Esophagus muscularis mucosa (tissue), 4 donors: Measurements from ENCODE around the gene CYGB. TPM values are rescaled to one million over a fixed set of nuclear protein-coding genes. Genes with fewer than 3 reads are reported as not detected.

Experiments used
- DNase-seq: peaks from one replicate; pipeline ENCODE4 v3.0.0-alpha.2; 2017; ENCODE audit errors: extremely low spot score
- H3K27ac ChIP-seq, 4 donors: fragments of 200-600 bp; sonication (generic); replicated peaks in 1 of 4; 1 replicate in 3 of 4; 2 replicates in 1 of 4; pipeline ENCODE4 v1.5.1; 2016 to 2019; ENCODE audit warnings: mild to moderate bottlenecking in 1 of 4
- H3K27me3 ChIP-seq, 4 donors: fragments of 200-600 bp; sonication (generic); one replicate each; pipeline versions ENCODE4 v1.5.1 to v1.6.0; 2016 to 2019
- H3K36me3 ChIP-seq, 4 donors: fragments of 200-600 bp; sonication (generic); one replicate each; pipeline ENCODE4 v1.5.1; 2016 to 2019
- H3K4me1 ChIP-seq, 4 donors: fragments of 200-600 bp; sonication (generic); one replicate each; pipeline ENCODE4 v1.5.1; 2016 to 2019
- H3K4me3 ChIP-seq, 4 donors: fragments of 200-600 bp; sonication (generic); 1 replicate in 2 of 4; 2 replicates in 2 of 4; pipeline ENCODE4 v1.5.1; 2016 to 2019; ENCODE audit warnings: mild to moderate bottlenecking in 4 of 4, moderate library complexity in 1 of 4
- H3K9me3 ChIP-seq, 4 donors: fragments of 200-600 bp; sonication (generic); 1 replicate in 3 of 4; 2 replicates in 1 of 4; pipeline ENCODE4 v1.5.1; 2016 to 2019
- EP300 ChIP-seq: sonication (generic); formaldehyde crosslinking; IDR thresholded peaks from one replicate; pipeline ENCODE4 v1.6.1; 2017; ENCODE audit warnings: antibody characterized with exemption
- POLR2A ChIP-seq: fragments of 450-650 bp; IDR thresholded peaks from one replicate; pipeline ENCODE4 v1.6.1; 2017; ENCODE audit warnings: antibody characterized with exemption, moderate library complexity, mild to moderate bottlenecking, low read depth
- POLR2AphosphoS5 ChIP-seq, 2 donors: sonication (generic); formaldehyde crosslinking; IDR thresholded peaks; one replicate each; pipeline ENCODE4 v1.6.1; 2017; ENCODE audit warnings: antibody characterized with exemption in 2 of 2
- WGBS: methylation state at CpG from one replicate; pipeline ENCODE4 v1.1.5; 2018; 5-methylcytosine and 5-hydroxymethylcytosine counted together
- intact Hi-C: fragments of 100-400 bp; cut with DNase I; formaldehyde crosslinking; loops from one replicate; pipeline ENCODE4 v1.15.1; 2023
- total RNA-seq, 4 donors: library from RNA; depleted of rRNA; stranded (reverse); fragments of >200 nt; gene quantifications; one replicate each; pipeline versions ENCODE4 v1.1.0 to v1.2.1, GENCODE V29; 2016
- TF ChIP-seq, protein P1 (sequence below), 3 experiments: fragments of 200-600 bp in 2 of 3; fragments of 450-650 bp in 1 of 3; sonication (generic) in 2 of 3; IDR thresholded peaks; one replicate each; pipeline ENCODE4 v1.5.1; 2017 to 2019; ENCODE audit warnings: antibody characterized with exemption in 3 of 3, mild to moderate bottlenecking in 2 of 3, moderate library complexity in 1 of 3

The CYGB gene
- total RNA-seq, 4 donors from 2014 or later, result 10.8 to 23.5 (median 20.7) TPM

DNA sequence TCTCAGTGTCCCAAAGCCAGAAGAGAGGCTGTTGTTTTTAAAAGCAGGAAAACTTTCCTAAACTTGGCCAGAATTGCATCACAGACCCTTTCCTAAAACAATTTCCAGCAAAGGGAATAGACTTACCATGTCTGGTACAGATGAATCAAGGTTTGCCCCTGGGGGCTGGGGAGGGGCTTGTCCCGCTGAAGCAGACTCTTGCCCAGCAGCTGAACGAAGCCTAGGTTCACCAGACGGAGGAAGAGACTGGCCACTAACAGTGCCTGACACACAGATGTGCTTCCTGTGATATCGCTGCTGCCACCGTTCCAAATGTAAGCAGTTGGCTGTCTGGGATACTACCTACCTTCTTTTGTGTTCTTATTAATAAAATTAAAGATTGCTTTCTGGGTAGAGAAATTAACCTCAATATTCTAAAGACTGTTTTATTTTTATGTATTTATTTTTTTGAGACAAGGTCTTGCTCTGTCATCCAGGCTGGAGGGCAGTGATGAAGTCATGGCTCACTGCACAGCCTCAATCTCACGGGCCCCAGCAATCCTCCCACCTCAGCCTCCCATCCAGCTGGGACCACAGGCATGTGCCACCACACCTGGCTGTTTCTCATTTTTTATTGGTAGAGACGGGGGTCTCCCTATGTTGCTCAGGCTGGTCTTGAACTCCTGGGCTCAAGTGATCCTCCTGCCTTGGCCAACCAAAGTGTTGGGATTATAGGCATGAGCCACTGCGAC lies 15.8 kb upstream of the CYGB start:
- TF ChIP-seq, protein P1, sequence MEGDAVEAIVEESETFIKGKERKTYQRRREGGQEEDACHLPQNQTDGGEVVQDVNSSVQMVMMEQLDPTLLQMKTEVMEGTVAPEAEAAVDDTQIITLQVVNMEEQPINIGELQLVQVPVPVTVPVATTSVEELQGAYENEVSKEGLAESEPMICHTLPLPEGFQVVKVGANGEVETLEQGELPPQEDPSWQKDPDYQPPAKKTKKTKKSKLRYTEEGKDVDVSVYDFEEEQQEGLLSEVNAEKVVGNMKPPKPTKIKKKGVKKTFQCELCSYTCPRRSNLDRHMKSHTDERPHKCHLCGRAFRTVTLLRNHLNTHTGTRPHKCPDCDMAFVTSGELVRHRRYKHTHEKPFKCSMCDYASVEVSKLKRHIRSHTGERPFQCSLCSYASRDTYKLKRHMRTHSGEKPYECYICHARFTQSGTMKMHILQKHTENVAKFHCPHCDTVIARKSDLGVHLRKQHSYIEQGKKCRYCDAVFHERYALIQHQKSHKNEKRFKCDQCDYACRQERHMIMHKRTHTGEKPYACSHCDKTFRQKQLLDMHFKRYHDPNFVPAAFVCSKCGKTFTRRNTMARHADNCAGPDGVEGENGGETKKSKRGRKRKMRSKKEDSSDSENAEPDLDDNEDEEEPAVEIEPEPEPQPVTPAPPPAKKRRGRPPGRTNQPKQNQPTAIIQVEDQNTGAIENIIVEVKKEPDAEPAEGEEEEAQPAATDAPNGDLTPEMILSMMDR (IDR thresholded peaks at IDR 0.05), result no peak
- TF ChIP-seq EP300 (no peak), POLR2AphosphoS5 (IDR thresholded peaks at IDR 0.05) (no peak), POLR2A (no peak)
- H3K27me3 ChIP-seq, result no peaks in the 10 kb centered on the region
- intact Hi-C loops, result loop anchor here (10.0 kb wide), 1 partner anchor 161 kb away; the partner anchor contains the start of gene MXRA7
- no peak for DNase-seq
- H3K36me3 ChIP-seq, result no peaks in the 10 kb centered on the region
- WGBS, result 85% methylated on average over 8 of the region's 8 CpGs
- H3K27ac ChIP-seq, result peak overlapping the region in 1 of 4 donors; percentile 29
- H3K4me3 ChIP-seq, result no peak overlapping the region
- no peaks in the 10 kb centered on the region for H3K9me3 ChIP-seq
- peaks cover 13 to 28% (median 16%) of the 10 kb centered on the region in 4 donors for H3K4me1 ChIP-seq

DNA sequence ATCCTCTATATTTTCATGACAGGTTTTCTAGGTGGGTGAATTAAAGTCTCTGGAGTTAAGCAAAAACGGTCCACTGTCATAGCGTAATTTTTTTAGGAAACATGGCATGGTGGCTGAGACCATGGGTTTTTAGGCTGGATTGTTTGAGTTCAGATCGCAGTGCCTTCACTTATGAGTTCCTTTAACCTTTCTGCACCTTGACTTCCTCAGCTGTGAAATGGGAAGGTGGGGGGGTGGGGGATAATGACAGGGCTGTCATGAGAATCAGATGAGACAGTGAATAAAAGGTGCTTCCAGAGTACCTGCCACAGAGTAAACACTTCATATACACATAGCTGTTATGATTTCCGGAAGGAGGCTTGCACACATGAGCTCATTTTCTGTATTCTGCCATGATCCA lies 14.2 kb upstream of the CYGB start:
- no peak for DNase-seq
- intact Hi-C loops, result loop anchor here (10.0 kb wide), 1 partner anchor 163 kb away; the partner anchor contains the start of gene MXRA7
- H3K4me1 ChIP-seq, result peaks cover 11 to 27% (median 14%) of the 10 kb centered on the region in 4 donors
- no peak overlapping the region for H3K27ac ChIP-seq
- H3K4me3 ChIP-seq, result no peak overlapping the region
- no peaks in the 10 kb centered on the region for H3K36me3 ChIP-seq
- TF ChIP-seq, protein P1 (IDR thresholded peaks at IDR 0.05), result no peak
- TF ChIP-seq POLR2AphosphoS5 (IDR thresholded peaks at IDR 0.05) (no peak), EP300 (no peak)
- H3K9me3 ChIP-seq, result no peaks in the 10 kb centered on the region
- 76% methylated on average over 4 of the region's 4 CpGs for WGBS
- H3K27me3 ChIP-seq, result no peaks in the 10 kb centered on the region

DNA sequence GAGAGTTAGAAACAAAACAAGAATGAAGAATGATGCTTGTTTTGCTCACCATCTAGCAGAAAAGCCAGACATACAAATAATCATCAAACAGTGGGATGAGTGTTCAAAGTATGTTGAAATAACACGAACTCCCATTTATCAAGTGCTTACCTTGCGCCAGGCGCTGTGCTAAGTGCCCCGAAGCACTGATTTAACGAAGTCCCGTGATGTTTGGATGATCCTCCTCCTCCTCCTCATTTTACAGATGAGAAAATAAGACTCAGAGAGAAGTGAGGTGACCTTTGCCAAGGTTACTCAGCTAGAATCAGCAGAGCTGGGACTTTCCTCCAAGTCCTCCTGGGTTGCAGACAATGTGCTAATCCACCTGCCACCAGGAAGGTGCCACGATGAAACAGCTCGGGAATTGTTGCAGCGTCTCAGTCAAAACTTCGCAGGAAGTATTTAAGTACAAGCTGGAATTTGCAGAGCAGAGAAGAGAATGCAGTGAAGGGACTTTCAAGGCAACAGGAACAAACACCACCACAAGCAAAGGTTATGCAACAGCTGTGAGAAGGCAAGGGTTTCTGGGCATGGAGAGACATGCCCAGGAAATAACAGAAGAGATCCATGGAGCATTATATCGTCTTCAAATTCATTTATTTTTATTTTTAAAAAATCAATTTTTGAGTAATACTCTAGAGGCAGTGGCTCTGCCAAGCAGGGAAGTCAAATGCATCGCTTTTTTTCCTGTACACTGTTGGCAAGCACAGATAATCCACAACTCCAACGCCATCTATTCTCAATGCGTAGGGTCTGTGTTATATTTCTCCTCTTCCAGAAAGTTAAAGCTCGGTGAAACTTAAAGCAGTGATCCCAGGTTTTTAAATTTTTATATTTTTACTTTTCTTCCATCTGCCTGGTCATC lies 13.5 kb upstream of the CYGB start:
- H3K4me3 ChIP-seq, result no peak overlapping the region
- intact Hi-C loops, result loop anchor here (10.0 kb wide), 1 partner anchor 164 kb away; the partner anchor contains the start of gene MXRA7
- peaks cover 14 to 31% (median 15%) of the 10 kb centered on the region in 4 donors for H3K4me1 ChIP-seq

DNA sequence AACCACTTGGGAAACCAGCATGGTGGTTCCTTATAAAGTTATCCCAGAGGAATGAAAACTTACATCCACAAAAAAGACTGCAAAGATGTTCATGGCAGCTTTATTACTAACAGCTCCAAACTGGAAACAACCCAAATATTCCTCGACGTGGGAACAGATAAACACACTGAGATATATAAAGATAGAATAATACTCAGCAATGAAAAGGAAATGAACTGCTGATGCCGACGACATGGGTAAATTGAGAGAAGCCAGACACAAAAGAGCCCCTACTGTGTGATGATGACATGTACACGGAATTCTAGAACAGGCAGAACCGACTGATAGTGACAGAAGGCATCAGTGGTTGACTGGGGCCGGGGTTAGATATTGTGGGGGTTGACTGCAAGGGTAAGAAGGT lies 12.0 kb upstream of the CYGB start:
- 77% methylated on average over 7 of the region's 7 CpGs for WGBS
- DNase-seq, result no peak
- H3K4me1 ChIP-seq, result peaks cover 25 to 45% (median 28%) of the 10 kb centered on the region in 4 donors

More for the DNA sequence above, 13.5 kb upstream of the CYGB start:
- no peaks in the 10 kb centered on the region for H3K27me3 ChIP-seq
- H3K27ac ChIP-seq, result no peak overlapping the region
- H3K36me3 ChIP-seq, result peaks cover 0 to 2% (median 0%) of the 10 kb centered on the region in 4 donors
- no peak for DNase-seq
- WGBS, result 60% methylated on average over 15 of the region's 15 CpGs
- no peaks in the 10 kb centered on the region for H3K9me3 ChIP-seq
- TF ChIP-seq POLR2A, result no peak

More for the DNA sequence above, 12.0 kb upstream of the CYGB start:
- H3K4me3 ChIP-seq, result no peak overlapping the region
- H3K9me3 ChIP-seq, result no peaks in the 10 kb centered on the region
- H3K27ac ChIP-seq, result no peak overlapping the region
- intact Hi-C loops, result no loop called here
- H3K27me3 ChIP-seq, result no peaks in the 10 kb centered on the region
- peaks cover 0 to 4% (median 0%) of the 10 kb centered on the region in 4 donors for H3K36me3 ChIP-seq
- TF ChIP-seq POLR2AphosphoS5 (IDR thresholded peaks at IDR 0.05) (no peak), EP300 (no peak), POLR2A (no peak)
- TF ChIP-seq, protein P1 (IDR thresholded peaks at IDR 0.05), result no peak
